Upper lobe of left lung (tissue), 4 donors: Measurements from ENCODE around the gene GRIK3.

Source experiments
- CTCF ChIP-seq, 6 experiments: fragments of 450-650 bp in 4 of 6; fragments of 200-600 bp in 2 of 6; sonication (generic) in 2 of 6; IDR thresholded peaks; one replicate each; pipeline ENCODE4 v1.5.1; 2016 to 2019; ENCODE audit warnings: antibody characterized with exemption in 6 of 6
- EP300 ChIP-seq, 4 donors: sonication (generic); formaldehyde crosslinking; IDR thresholded peaks; one replicate each; pipeline ENCODE4 v1.5.1; 2017; ENCODE audit warnings: antibody characterized with exemption in 4 of 4, control low read depth in 2 of 4

GRCh38 chr1:36859926-36860325 lies 174.4 kb downstream of the GRIK3 start:
- TF ChIP-seq EP300 (IDR thresholded peaks at IDR 0.05) (no peak), CTCF (IDR thresholded peaks at IDR 0.05) (no peak)
